Activated CD8-positive, alpha-beta T cell treated with anti-CD3 and anti-CD28 coated beads for 36 hours (primary cell): ENCODE data around the gene BICC1. TPM values are rescaled to one million over a fixed set of nuclear protein-coding genes. Genes with fewer than 3 reads are reported as not detected.

Experiments
- ATAC-seq: fragments of 200-7000 bp; cut with Tn5 transposase; one replicate; pipeline ENCODE4 v1.10.0; 2021; ENCODE audit warnings: mild to moderate bottlenecking, moderate library complexity
- CTCF ChIA-PET: fragments of 350-600 bp; sonication (Branson Sonifier 250); formaldehyde crosslinking; loops from one replicate; lab custom pipeline; 2021; ENCODE audit warnings: antibody characterized with exemption; lab: Charles Lee
- POLR2A ChIA-PET: fragments of 350-600 bp; sonication (Branson Sonifier 250); formaldehyde crosslinking; loops from one replicate; lab custom pipeline; 2021; ENCODE audit warnings: antibody characterized with exemption; lab: Charles Lee
- DNase-seq: peaks from one replicate; pipeline ENCODE4 v3.0.0-alpha.2; 2020
- H3K27ac Mint-ChIP-seq: one replicate; pipeline ENCODE4 v1.8.0; 2021; ENCODE audit warnings: mild to moderate bottlenecking, mixed read lengths
- H3K27me3 Mint-ChIP-seq: one replicate; pipeline ENCODE4 v1.8.0; 2021; ENCODE audit warnings: mixed read lengths
- H3K36me3 Mint-ChIP-seq: one replicate; pipeline ENCODE4 v1.8.0; 2021; ENCODE audit warnings: low read depth, mixed read lengths
- H3K4me1 Mint-ChIP-seq: one replicate; pipeline ENCODE4 v1.8.0; 2021; ENCODE audit warnings: low read depth, mixed read lengths
- H3K4me3 Mint-ChIP-seq: one replicate; pipeline ENCODE4 v1.8.0; 2021; ENCODE audit warnings: mild to moderate bottlenecking, moderate library complexity, mixed read lengths
- H3K9me3 Mint-ChIP-seq: one replicate; pipeline ENCODE4 v1.8.0; 2021; ENCODE audit warnings: mixed read lengths
- intact Hi-C: fragments of 100-400 bp; cut with micrococcal nuclease; formaldehyde crosslinking; loops from one replicate; pipeline ENCODE4 v1.10.0; 2022
- total RNA-seq, 2 experiments: library from RNA; stranded (reverse); gene quantifications; one replicate each; pipeline ENCODE4 v1.2.3, GENCODE V29; 2021
- TF ChIP-seq, protein P1 (sequence below): fragments of 200-600 bp; IDR thresholded peaks from one replicate; pipeline ENCODE4 v1.8.0; 2022; ENCODE audit warnings: antibody characterized with exemption, mild to moderate bottlenecking

BICC1 gene
- total RNA-seq, 2 experiments from 2014 or later: not detected

DNA sequence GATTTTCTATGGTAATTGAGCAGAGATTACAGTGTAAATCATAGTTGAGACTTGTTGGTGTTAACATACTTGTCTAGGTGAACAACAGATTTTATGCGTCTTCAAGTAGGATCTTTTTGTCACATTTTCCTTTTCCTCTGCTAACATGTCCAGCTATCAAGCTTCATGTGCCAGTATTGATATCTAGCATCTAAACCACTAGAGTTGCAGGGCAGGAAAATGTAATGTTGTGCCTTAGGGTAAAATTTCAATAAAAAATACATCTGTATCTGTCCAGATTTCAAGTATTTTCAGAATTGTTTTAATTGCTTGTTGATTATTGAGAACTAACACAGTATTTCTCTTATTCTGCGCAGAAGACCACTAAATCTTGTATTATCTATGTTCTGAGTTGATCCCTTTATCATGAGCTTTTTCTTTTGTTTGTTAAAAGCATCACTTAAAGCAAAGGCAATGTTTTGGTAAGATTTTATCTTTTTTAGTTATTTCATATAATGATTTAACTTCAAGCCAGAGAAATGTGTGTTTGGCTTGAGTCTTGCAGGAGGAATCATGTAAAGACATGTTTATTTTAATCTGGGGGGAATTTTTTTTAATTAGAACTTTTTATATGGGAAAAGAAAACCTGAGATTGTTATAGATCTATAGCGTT lies 16.5 kb downstream of the BICC1 start:
- Mint-ChIP-seq H3K4me1 (no peaks in the 10 kb centered on the region), H3K27me3 (peaks cover 7% of the 10 kb centered on the region), H3K36me3 (no peaks in the 10 kb centered on the region), H3K27ac (no peak overlapping the region), H3K9me3 (peaks cover 2% of the 10 kb centered on the region), H3K4me3 (no peak overlapping the region)
- TF ChIP-seq, protein P1, sequence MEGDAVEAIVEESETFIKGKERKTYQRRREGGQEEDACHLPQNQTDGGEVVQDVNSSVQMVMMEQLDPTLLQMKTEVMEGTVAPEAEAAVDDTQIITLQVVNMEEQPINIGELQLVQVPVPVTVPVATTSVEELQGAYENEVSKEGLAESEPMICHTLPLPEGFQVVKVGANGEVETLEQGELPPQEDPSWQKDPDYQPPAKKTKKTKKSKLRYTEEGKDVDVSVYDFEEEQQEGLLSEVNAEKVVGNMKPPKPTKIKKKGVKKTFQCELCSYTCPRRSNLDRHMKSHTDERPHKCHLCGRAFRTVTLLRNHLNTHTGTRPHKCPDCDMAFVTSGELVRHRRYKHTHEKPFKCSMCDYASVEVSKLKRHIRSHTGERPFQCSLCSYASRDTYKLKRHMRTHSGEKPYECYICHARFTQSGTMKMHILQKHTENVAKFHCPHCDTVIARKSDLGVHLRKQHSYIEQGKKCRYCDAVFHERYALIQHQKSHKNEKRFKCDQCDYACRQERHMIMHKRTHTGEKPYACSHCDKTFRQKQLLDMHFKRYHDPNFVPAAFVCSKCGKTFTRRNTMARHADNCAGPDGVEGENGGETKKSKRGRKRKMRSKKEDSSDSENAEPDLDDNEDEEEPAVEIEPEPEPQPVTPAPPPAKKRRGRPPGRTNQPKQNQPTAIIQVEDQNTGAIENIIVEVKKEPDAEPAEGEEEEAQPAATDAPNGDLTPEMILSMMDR: no peak
- ATAC-seq: no peak
- intact Hi-C loops: no loop called here
- ChIA-PET POLR2A (interaction anchor here (0.9 kb wide), 1 partner anchor 11 kb away, joined by 3 read pairs; no protein-coding TSS in a partner anchor), CTCF (interaction anchor here (1.0 to 1.3 kb wide), 2 partner anchors 65 to 230 kb away, joined by 3 read pairs; no protein-coding TSS in a partner anchor)
- DNase-seq: no peak

DNA sequence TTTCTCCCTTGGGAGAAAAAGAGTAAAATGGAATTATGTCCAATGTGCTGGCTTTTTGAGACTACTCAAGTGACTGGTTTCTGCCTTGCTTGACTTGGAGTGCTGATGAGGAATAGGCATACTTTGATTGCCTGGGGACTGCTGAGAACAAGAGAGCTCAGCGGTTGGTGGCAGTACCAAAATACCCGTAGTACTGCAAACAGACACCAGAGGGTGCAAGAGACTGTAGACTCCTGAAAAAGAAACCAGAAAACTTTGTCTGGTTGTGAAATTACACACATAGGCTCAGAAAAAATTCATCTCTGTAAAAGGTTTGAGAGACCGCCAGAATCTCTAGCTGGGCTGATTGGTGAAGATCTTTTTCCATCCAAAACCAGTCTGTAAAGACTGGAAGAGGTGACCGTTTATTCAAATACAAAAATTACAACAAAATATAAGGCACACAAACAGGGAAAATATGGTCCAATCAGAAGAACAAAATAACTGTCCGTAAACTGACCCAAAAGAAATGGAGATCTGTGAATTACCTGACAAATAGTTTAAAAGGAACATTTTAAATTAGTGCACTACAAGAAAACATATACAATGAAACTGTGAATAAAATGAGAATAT lies 18.5 kb downstream of the BICC1 start:
- no peaks in the 10 kb centered on the region for H3K36me3 Mint-ChIP-seq
- ATAC-seq (peak; percentile 80), DNase-seq (peak; percentile 70)
- H3K4me1 Mint-ChIP-seq: no peaks in the 10 kb centered on the region
- peaks cover 7% of the 10 kb centered on the region for H3K9me3 Mint-ChIP-seq
- intact Hi-C loops: no loop called here
- TF ChIP-seq, protein P1: peak; percentile 68
- POLR2A ChIA-PET: interaction anchor here (0.7 kb wide), 1 partner anchor 18 kb away, joined by 3 read pairs; no protein-coding TSS in a partner anchor
- H3K27ac Mint-ChIP-seq: no peak overlapping the region
- H3K4me3 Mint-ChIP-seq: no peak overlapping the region
- H3K27me3 Mint-ChIP-seq: peaks cover 8% of the 10 kb centered on the region
- CTCF ChIA-PET: interaction anchor here (0.6 to 2.6 kb wide), 31 partner anchors 8 to 1092 kb away, joined by 3 to 13 read pairs (median 3); no protein-coding TSS in a partner anchor

- Mint-ChIP-seq H3K9me3 (peaks cover 9% of the 10 kb centered on the region), H3K27me3 (peaks cover 13% of the 10 kb centered on the region), H3K4me3 (no peak overlapping the region), H3K27ac (no peak overlapping the region), H3K36me3 (no peaks in the 10 kb centered on the region), H3K4me1 (no peaks in the 10 kb centered on the region)
- ChIA-PET CTCF (no interaction called here), POLR2A (no interaction called here)
- DNase-seq (no peak), ATAC-seq (no peak)
- TF ChIP-seq, protein P1: no peak
- intact Hi-C loops: no loop called here
Measured at GRCh38 chr10:58535311-58535710, 22.6 kb downstream of the BICC1 start.

DNA sequence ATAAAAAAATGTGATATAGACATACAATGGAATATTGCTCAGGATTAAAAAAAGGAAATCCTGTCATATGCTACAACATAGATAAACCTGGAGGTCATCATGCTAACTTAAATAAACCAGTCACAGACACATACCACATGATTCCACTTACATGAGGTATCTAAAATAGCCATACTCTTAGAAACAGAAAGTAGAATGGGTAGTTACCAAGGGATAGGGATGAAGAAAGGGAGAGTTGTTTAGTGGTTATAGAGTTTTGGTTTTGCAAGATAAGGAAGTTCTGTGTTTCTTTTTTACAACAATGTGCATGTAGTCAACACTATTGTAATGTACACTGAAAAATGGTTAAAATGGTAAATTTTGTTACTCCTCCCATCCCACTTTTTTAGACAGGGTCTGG lies 30.5 kb downstream of the BICC1 start:
- H3K9me3 Mint-ChIP-seq: no peaks in the 10 kb centered on the region
- DNase-seq: no peak
- H3K27ac Mint-ChIP-seq: no peak overlapping the region
- ATAC-seq: no peak
- H3K4me1 Mint-ChIP-seq: no peaks in the 10 kb centered on the region
- CTCF ChIA-PET: no interaction called here
- TF ChIP-seq, protein P1: no peak
- intact Hi-C loops: no loop called here
- POLR2A ChIA-PET: no interaction called here
- H3K27me3 Mint-ChIP-seq: no peaks in the 10 kb centered on the region
- H3K4me3 Mint-ChIP-seq: no peak overlapping the region
- H3K36me3 Mint-ChIP-seq: no peaks in the 10 kb centered on the region

GRCh38 chr10:58544135-58544534 lies 31.5 kb downstream of the BICC1 start:
- POLR2A ChIA-PET: interaction anchor here (0.6 kb wide), 1 partner anchor 212 kb away, joined by 3 read pairs; no protein-coding TSS in a partner anchor
- H3K4me1 Mint-ChIP-seq: no peaks in the 10 kb centered on the region

More at GRCh38 chr10:58544135-58544534, 31.5 kb downstream of the BICC1 start:
- CTCF ChIA-PET: no interaction called here
- DNase-seq: no peak
- H3K9me3 Mint-ChIP-seq: no peaks in the 10 kb centered on the region
- H3K36me3 Mint-ChIP-seq: no peaks in the 10 kb centered on the region
- H3K27ac Mint-ChIP-seq: no peak overlapping the region
- intact Hi-C loops: no loop called here
- ATAC-seq: no peak
- no peaks in the 10 kb centered on the region for H3K27me3 Mint-ChIP-seq
- TF ChIP-seq, protein P1: no peak
- no peak overlapping the region for H3K4me3 Mint-ChIP-seq
